Right cardiac atrium (tissue), 5 donors: ENCODE data around the gene TLX3. TPM values are rescaled to one million over a fixed set of nuclear protein-coding genes. Genes with fewer than 3 reads are reported as not detected.
"Not testable (repeated sequence)": the region's sequence is repeated elsewhere in the genome, so short reads cannot be mapped to it uniquely, and the experiment has no call there.

ENCODE experiments used
- ATAC-seq, 2 donors: fragments of 200-7000 bp; cut with Tn5 transposase; one replicate each; pipeline versions ENCODE4 v1.8.0 to v1.9.1; 2020; ENCODE audit warnings: moderate library complexity in 2 of 2, mild to moderate bottlenecking in 1 of 2
- DNase-seq, 3 donors: peaks; one replicate each; pipeline ENCODE4 v3.0.0-alpha.2; 2020
- H3K27ac ChIP-seq: one replicate; pipeline ENCODE4 v1.5.1; 2013; ENCODE audit warnings: mild to moderate bottlenecking, low read length, control low read depth, moderate library complexity
- H3K27me3 ChIP-seq: one replicate; pipeline ENCODE4 v1.6.1; 2013; ENCODE audit not compliant: control insufficient read depth, insufficient read depth
- H3K4me1 ChIP-seq: one replicate; pipeline ENCODE4 v1.6.1; 2013; ENCODE audit warnings: low read length; ENCODE audit not compliant: control insufficient read depth, insufficient read depth
- H3K4me3 ChIP-seq: one replicate; pipeline ENCODE4 v1.5.1; 2013; ENCODE audit warnings: low read length, control low read depth
- H3K9me3 ChIP-seq: one replicate; pipeline ENCODE4 v1.6.1; 2013; ENCODE audit warnings: low read length; ENCODE audit not compliant: control insufficient read depth
- WGBS: extraction: QIAGEN DNeasy Blood & Tissue Kit; methylation state at CpG from one replicate; pipeline ENCODE4 v1.1.7; 2013; 5-methylcytosine and 5-hydroxymethylcytosine counted together
- intact Hi-C, 4 donors: fragments of 100-400 bp; cut with DNase I; formaldehyde crosslinking; loops; one replicate each; pipeline versions ENCODE4 v1.11.0 to v1.14.0; 2022 to 2023
- polyA plus RNA-seq: library from polyadenylated mRNA; stranded (reverse); fragments of 200-250 nt; gene quantifications from one replicate; pipeline ENCODE4 v1.2.3, GENCODE V29; 2013
- total RNA-seq, 4 donors: library from RNA; stranded (reverse); fragmentation: NEBNext Ultra II Directional; extraction: Animal tissue kit (Norgen Biotek cat#: 25700); gene quantifications; one replicate each; pipeline ENCODE4 v1.2.1, GENCODE V29; 2021
- donor health status: healthy with polysubstance abuse.
- donor health status: DM: no; HTN: yes; CAD: no.
- donor health status: DM: no; HTN: no; CAD: no.
- donor health status: DM: no; HTN: yes; CAD: no; lungs with severe emphysema.
- donor health status: DM: yes; HTN: yes; CAD: no.

TLX3 gene
- total and polyA plus RNA-seq, 5 donors = not detected

GRCh38 chr5:171336521-171337209 lies 27.6 kb downstream of the TLX3 start:
- Histone ChIP-seq H3K9me3 (no peaks in the 10 kb centered on the region), H3K27me3 (peaks cover 3% of the 10 kb centered on the region), H3K4me3 (peak overlapping the region; percentile 38), H3K4me1 (no peaks in the 10 kb centered on the region), H3K27ac (no peak overlapping the region)
- DNase-seq (peak in 2 of 3 donors; percentile 31 to 74), ATAC-seq (peak; percentile 78 to 79)
- intact Hi-C loops = loop anchor here in 3 of 4 donors (5.0 to 10.0 kb wide), 4 partner anchors 129 to 702 kb away; no protein-coding TSS in a partner anchor
- 8% methylated on average over 31 of the region's 31 CpGs for WGBS

- ATAC-seq (no peak), DNase-seq (no peak)
- H3K4me1 ChIP-seq = no peaks in the 10 kb centered on the region
- intact Hi-C loops = loop anchor here in 3 of 4 donors (5.0 to 10.0 kb wide), 4 partner anchors 130 to 702 kb away; no protein-coding TSS in a partner anchor
- 23% methylated on average over 11 of the region's 11 CpGs for WGBS
- H3K27me3 ChIP-seq = peaks cover 3% of the 10 kb centered on the region
- no peak overlapping the region for H3K27ac ChIP-seq
- no peaks in the 10 kb centered on the region for H3K9me3 ChIP-seq
- peak overlapping the region; percentile 38 for H3K4me3 ChIP-seq
Observed at GRCh38 chr5:171337210-171337569, 28.1 kb downstream of the TLX3 start.

GRCh38 chr5:171340042-171340441 lies 31.0 kb downstream of the TLX3 start:
- Histone ChIP-seq H3K4me3 (no peak overlapping the region), H3K4me1 (no peaks in the 10 kb centered on the region), H3K27ac (no peak overlapping the region), H3K27me3 (peaks cover 3% of the 10 kb centered on the region), H3K9me3 (no peaks in the 10 kb centered on the region)
- intact Hi-C loops = loop anchor here in 1 of 4 donors (5.0 kb wide), 1 partner anchor 703 kb away; no protein-coding TSS in a partner anchor
- DNase-seq = no peak
- ATAC-seq = no peak

GRCh38 chr5:171340491-171340890 lies 31.4 kb downstream of the TLX3 start:
- Histone ChIP-seq H3K27me3 (peaks cover 3% of the 10 kb centered on the region), H3K4me1 (no peaks in the 10 kb centered on the region), H3K4me3 (no peak overlapping the region), H3K27ac (no peak overlapping the region), H3K9me3 (no peaks in the 10 kb centered on the region)
- ATAC-seq = no peak
- whole genome bisulfite sequencing = 75% methylated on average over 6 of the region's 6 CpGs
- DNase-seq = no peak
- intact Hi-C loops = loop anchor here in 1 of 4 donors (5.0 kb wide), 1 partner anchor 703 kb away; no protein-coding TSS in a partner anchor

- no peaks in the 10 kb centered on the region for H3K4me1 ChIP-seq
- H3K9me3 ChIP-seq = no peaks in the 10 kb centered on the region
- intact Hi-C loops = loop anchor here in 1 of 4 donors (5.0 kb wide), 1 partner anchor 705 kb away; no protein-coding TSS in a partner anchor
- H3K4me3 ChIP-seq = no peak overlapping the region
- ATAC-seq = peak in 1 of 2 donors; percentile 73
- no peak overlapping the region for H3K27ac ChIP-seq
- no peak for DNase-seq
- H3K27me3 ChIP-seq = peaks cover 3% of the 10 kb centered on the region
- WGBS = 48% methylated on average over 17 of the region's 17 CpGs
Observed at GRCh38 chr5:171342362-171343111, 33.5 kb downstream of the TLX3 start.

GRCh38 chr5:171344936-171345608 lies 36.0 kb downstream of the TLX3 start:
- DNase-seq (no peak), ATAC-seq (no peak)
- intact Hi-C loops = loop anchor here in 1 of 4 donors (5.0 kb wide), 1 partner anchor 708 kb away; no protein-coding TSS in a partner anchor
- WGBS = 91% methylated on average over 19 of the region's 19 CpGs
- no peak overlapping the region for H3K27ac ChIP-seq
- H3K4me3 ChIP-seq = no peak overlapping the region
- H3K9me3 ChIP-seq = no peaks in the 10 kb centered on the region
- no peaks in the 10 kb centered on the region for H3K4me1 ChIP-seq
- H3K27me3 ChIP-seq = peaks cover 3% of the 10 kb centered on the region

GRCh38 chr5:171351536-171352073 lies 42.6 kb downstream of the TLX3 start:
- Histone ChIP-seq H3K27ac (peak overlapping the region; percentile 19), H3K4me3 (no peak overlapping the region), H3K4me1 (no peaks in the 10 kb centered on the region), H3K9me3 (no peaks in the 10 kb centered on the region), H3K27me3 (no peaks in the 10 kb centered on the region)
- intact Hi-C loops = no loop called here
- ATAC-seq = peak; percentile 80 to 92
- 66% methylated on average over 7 of the region's 7 CpGs for WGBS
- peak in 1 of 3 donors; percentile 14 for DNase-seq

- DNase-seq = no peak
- no peaks in the 10 kb centered on the region for H3K4me1 ChIP-seq
- ATAC-seq = no peak
- H3K9me3 ChIP-seq = no peaks in the 10 kb centered on the region
- H3K27ac ChIP-seq = no peak overlapping the region
- no peak overlapping the region for H3K4me3 ChIP-seq
- WGBS = 87% methylated on average over 5 of the region's 5 CpGs
- intact Hi-C loops = no loop called here
- no peaks in the 10 kb centered on the region for H3K27me3 ChIP-seq
Observed at GRCh38 chr5:171355302-171355724, 46.3 kb downstream of the TLX3 start.

- intact Hi-C loops = no loop called here
- ATAC-seq = no peak
- H3K9me3 ChIP-seq = no peaks in the 10 kb centered on the region
- no peak overlapping the region for H3K27ac ChIP-seq
- H3K4me3 ChIP-seq = no peak overlapping the region
- no peak for DNase-seq
- no peaks in the 10 kb centered on the region for H3K4me1 ChIP-seq
- H3K27me3 ChIP-seq = no peaks in the 10 kb centered on the region
- 83% methylated on average over 2 of the region's 2 CpGs for WGBS
Observed at GRCh38 chr5:171357843-171358242, 48.8 kb downstream of the TLX3 start.

- 67% methylated on average over 7 of the region's 7 CpGs for WGBS
- H3K4me3 ChIP-seq, ATAC-seq, H3K9me3 ChIP-seq, H3K4me1 ChIP-seq, H3K27me3 ChIP-seq, H3K27ac ChIP-seq, DNase-seq, intact Hi-C loops: not testable (repeated sequence)
Observed at GRCh38 chr5:171361151-171361550, 52.1 kb downstream of the TLX3 start.
